Muscle of back (tissue), 11 donors: ENCODE results near the gene CUL4B. TPM values are rescaled to one million over a fixed set of nuclear protein-coding genes. Genes with fewer than 3 reads are reported as not detected.
"Not testable (repeated sequence)": the region's sequence is repeated elsewhere in the genome, so short reads cannot be mapped to it uniquely, and the experiment has no call there.

ENCODE experiments used
- DNase-seq, 3 donors: peaks; one replicate each; pipeline versions ENCODE4 v3.0.0 to v3.0.0-alpha.2; 2013
- polyA plus RNA-seq, 10 donors: library from polyadenylated mRNA; unstranded; fragments of 120-200 nt; gene quantifications; one replicate each; pipeline ENCODE4 v1.2.1, GENCODE V29; 2013; ENCODE audit not compliant: insufficient read length in 10 of 10

The CUL4B gene
- polyA plus RNA-seq, 10 donors = 25.2 to 42.7 (median 32.3) TPM

DNA sequence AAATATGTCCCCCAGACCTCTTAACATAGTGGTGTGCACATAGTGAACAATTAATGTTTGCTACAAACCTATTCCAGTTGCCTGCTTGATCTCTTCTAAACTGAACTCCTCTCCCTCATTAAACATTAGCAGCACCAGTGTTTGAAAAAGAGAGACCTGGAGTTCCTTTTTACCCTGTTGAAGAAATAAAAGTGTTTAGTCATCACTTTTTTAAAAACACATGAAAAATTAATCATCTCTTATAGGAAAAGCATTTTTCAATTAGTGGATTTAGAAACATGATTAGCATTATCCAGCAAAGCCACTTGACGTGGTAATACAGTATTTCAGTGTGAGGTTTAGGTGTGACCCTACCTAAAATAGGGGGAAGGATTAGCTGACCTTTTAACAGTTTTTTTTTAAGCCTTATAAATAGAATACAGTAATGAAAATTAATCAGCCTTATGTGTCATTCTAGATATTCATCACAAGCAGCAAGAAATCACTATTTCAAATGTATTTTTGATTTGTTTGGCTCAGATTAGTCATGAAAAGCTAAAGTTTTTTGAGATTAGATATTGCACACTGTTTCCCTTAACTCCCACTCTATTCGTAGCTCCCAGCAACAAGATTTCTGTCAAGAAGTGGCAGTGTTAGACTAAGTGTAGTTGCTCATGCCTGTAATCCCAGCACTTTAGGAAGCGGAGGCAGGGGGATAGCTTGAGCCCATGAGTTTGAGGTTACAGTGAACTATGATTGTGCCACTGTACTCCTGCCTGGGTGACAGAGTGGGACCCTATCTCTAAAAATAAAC lies 26.2 kb downstream of the CUL4B start:
- no peak for DNase-seq

- no peak for DNase-seq
Observed at GRCh38 chrX:120522820-120523219, 37.9 kb downstream of the CUL4B start.

GRCh38 chrX:120517936-120518335 lies 42.8 kb downstream of the CUL4B start:
- peak in 1 of 3 donors; percentile 19 for DNase-seq

- DNase-seq = peak in 1 of 3 donors; percentile 15
Observed at GRCh38 chrX:120514236-120514635, 46.5 kb downstream of the CUL4B start.

GRCh38 chrX:120512627-120513026 lies 48.1 kb downstream of the CUL4B start:
- no peak for DNase-seq

DNA sequence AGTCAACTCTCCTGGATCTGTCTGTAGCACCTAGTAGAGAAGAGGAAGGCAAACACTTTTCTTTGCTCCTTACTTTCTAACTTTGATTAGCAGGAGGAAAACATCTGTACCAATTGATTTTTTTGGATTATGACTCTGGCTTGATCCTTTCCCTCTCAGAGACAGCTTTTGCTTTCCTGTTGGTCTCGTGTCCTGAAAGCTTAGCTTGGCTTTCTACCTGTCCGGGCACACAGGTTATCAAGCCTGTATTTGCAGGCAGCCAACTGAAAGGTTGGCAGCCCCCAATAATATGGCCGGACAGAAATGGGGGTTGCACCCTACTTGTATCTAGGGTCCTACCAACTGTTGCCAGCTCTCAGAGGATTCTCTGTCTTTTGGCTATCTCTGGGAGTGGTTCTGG lies 48.5 kb downstream of the CUL4B start:
- no peak for DNase-seq

DNA sequence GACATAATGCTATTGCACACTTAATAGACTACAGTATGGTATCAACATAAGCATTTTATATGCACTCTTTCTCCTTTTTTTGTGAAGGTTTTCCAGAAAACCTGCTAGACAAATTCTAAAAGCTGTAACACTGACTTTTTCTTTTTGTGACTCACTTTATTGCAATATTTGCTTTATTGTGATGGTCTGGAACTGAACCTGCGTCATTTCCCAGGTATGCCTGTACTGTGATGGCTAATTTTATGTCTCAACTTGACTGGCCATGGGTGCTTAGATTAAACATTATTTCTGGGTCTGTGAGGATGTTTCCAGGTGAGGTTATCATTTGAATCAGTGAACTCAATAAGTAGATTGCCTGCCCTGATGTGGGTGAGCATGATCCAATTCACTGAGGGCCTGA lies 56.2 kb downstream of the CUL4B start:
- DNase-seq = no peak

- DNase-seq = no peak
Observed at GRCh38 chrX:120499301-120500072, 61.3 kb downstream of the CUL4B start.

DNA sequence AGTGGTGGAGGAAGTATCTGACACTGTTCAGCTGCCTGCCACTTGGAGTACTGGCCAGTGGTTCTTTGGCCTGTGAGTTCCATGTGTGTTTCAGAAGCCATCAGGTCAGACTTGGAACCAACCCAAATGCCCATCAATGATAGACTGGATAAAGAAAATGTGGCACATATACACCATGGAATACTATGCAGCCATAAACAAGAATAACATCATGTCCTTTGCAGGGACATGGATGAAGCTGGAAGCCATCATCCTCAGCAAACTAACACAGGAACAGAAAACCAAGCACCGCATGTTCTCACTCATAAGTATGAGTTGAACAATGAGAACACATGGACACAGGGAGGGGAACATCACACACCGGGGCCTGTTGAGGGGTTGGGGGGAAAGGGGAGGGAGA lies 70.6 kb downstream of the CUL4B start:
- not testable (repeated sequence) for DNase-seq

- DNase-seq = no peak
Observed at GRCh38 chrX:120486786-120487185, 74.0 kb downstream of the CUL4B start.

GRCh38 chrX:120485638-120486520 lies 74.9 kb downstream of the CUL4B start:
- peak; percentile 65 to 87 (median 69) for DNase-seq

DNA sequence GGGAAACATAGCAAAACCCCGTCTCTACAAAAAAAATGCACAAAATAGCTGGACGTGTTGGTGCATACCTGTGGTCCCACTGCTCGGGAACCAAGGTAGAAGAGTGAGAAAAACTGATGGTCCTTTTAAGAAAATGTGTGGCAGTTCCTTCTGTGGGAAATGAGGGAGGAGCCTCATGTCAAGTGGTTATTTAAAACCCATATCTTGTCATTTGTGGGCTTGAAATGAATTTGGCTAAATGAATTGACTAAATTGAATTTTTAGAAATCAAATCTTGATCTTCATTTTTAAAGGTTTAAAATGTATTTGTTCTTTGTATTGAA lies 75.5 kb downstream of the CUL4B start:
- no peak for DNase-seq

DNA sequence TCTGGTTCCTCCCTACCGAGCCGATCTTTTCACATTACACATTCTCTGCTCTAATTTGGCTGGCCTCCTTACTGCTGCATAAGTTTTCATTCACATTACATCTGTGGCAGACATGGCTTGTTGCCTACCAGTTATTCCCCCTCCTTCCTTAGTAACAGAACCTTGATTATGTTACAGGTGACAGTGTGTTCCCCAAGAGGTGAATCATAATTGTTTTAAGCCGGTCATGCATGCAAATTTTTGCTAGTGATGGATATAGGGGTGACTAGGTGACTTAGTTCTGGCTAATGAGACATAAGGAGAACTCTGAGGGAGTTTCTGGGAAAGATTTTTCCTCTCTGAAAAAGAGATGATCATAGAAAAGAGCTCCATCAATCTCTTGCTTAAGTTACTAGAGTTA lies 83.3 kb downstream of the CUL4B start:
- DNase-seq = no peak

- DNase-seq = no peak
Observed at GRCh38 chrX:120476714-120477113, 84.0 kb downstream of the CUL4B start.

DNA sequence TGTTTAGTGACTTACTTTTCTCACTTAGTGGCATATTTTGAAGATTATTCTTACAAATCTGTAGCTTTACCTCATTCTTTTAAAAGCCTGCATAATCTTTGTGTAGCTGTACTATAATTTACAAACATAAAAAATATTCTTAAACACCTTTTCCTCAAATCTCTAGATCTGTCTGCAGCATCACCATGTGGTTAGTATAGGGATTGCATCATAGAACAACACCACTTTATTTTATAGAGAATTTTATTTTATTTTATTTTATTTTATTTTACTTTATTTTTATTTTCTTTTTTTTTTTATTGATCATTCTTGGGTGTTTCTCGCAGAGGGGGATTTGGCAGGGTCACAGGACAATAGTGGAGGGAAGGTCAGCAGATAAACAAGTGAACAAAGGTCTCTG lies 85.3 kb downstream of the CUL4B start:
- DNase-seq = peak in 1 of 3 donors; percentile 24

Other genes with a start within 250 kb of the CUL4B start
- 10 to 100 TPM in 6 of 10 donors, 1 to 10 TPM in 4; 7.7 to 16.3 (median 10.6) TPM for gene TMEM255A, start 249.5 kb downstream of the CUL4B start, polyA plus RNA-seq
- gene ATP1B4, start 198.9 kb downstream of the CUL4B start, polyA plus RNA-seq = 100 to 1,000 TPM; 155 to 376 (median 258) TPM
- gene LAMP2, start 91.7 kb downstream of the CUL4B start, polyA plus RNA-seq = 100 to 1,000 TPM; 101 to 148 (median 124) TPM
- gene MCTS1, start 43.1 kb upstream of the CUL4B start, polyA plus RNA-seq = 10 to 100 TPM; 36.8 to 50.7 (median 41.2) TPM
- gene C1GALT1C1, start 69.1 kb upstream of the CUL4B start, polyA plus RNA-seq = 10 to 100 TPM; 15.8 to 21.1 (median 18.8) TPM